ENCODE results near the gene COLGALT1. TPM values are rescaled to one million over a fixed set of nuclear protein-coding genes. Genes with fewer than 3 reads are reported as not detected.

The COLGALT1 gene
- total and polyA plus RNA-seq, 2 experiments from 2014 or later, result 18.2 to 63.4 TPM

DNA sequence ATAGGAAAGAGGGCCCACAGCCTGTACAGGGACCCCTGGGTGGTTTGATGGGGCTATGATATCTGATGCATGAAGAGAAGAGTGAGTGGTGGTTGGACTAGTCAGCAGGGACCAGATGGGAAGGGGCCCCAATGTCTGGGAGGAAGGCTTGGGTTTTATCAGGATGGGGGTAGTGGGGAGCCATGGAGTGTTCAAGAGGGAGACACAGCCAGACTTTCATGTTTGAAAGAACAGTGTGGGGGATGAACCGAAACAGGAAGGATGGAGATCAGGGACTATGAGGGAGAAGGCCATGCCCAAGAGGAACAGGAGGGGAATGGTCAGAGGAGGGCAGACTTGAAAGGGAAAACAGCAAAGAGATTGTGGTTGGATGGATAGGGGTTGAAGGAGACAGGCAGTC is 69.6 kb downstream of the COLGALT1 start (continued):
- TF ChIP-seq, protein P1, sequence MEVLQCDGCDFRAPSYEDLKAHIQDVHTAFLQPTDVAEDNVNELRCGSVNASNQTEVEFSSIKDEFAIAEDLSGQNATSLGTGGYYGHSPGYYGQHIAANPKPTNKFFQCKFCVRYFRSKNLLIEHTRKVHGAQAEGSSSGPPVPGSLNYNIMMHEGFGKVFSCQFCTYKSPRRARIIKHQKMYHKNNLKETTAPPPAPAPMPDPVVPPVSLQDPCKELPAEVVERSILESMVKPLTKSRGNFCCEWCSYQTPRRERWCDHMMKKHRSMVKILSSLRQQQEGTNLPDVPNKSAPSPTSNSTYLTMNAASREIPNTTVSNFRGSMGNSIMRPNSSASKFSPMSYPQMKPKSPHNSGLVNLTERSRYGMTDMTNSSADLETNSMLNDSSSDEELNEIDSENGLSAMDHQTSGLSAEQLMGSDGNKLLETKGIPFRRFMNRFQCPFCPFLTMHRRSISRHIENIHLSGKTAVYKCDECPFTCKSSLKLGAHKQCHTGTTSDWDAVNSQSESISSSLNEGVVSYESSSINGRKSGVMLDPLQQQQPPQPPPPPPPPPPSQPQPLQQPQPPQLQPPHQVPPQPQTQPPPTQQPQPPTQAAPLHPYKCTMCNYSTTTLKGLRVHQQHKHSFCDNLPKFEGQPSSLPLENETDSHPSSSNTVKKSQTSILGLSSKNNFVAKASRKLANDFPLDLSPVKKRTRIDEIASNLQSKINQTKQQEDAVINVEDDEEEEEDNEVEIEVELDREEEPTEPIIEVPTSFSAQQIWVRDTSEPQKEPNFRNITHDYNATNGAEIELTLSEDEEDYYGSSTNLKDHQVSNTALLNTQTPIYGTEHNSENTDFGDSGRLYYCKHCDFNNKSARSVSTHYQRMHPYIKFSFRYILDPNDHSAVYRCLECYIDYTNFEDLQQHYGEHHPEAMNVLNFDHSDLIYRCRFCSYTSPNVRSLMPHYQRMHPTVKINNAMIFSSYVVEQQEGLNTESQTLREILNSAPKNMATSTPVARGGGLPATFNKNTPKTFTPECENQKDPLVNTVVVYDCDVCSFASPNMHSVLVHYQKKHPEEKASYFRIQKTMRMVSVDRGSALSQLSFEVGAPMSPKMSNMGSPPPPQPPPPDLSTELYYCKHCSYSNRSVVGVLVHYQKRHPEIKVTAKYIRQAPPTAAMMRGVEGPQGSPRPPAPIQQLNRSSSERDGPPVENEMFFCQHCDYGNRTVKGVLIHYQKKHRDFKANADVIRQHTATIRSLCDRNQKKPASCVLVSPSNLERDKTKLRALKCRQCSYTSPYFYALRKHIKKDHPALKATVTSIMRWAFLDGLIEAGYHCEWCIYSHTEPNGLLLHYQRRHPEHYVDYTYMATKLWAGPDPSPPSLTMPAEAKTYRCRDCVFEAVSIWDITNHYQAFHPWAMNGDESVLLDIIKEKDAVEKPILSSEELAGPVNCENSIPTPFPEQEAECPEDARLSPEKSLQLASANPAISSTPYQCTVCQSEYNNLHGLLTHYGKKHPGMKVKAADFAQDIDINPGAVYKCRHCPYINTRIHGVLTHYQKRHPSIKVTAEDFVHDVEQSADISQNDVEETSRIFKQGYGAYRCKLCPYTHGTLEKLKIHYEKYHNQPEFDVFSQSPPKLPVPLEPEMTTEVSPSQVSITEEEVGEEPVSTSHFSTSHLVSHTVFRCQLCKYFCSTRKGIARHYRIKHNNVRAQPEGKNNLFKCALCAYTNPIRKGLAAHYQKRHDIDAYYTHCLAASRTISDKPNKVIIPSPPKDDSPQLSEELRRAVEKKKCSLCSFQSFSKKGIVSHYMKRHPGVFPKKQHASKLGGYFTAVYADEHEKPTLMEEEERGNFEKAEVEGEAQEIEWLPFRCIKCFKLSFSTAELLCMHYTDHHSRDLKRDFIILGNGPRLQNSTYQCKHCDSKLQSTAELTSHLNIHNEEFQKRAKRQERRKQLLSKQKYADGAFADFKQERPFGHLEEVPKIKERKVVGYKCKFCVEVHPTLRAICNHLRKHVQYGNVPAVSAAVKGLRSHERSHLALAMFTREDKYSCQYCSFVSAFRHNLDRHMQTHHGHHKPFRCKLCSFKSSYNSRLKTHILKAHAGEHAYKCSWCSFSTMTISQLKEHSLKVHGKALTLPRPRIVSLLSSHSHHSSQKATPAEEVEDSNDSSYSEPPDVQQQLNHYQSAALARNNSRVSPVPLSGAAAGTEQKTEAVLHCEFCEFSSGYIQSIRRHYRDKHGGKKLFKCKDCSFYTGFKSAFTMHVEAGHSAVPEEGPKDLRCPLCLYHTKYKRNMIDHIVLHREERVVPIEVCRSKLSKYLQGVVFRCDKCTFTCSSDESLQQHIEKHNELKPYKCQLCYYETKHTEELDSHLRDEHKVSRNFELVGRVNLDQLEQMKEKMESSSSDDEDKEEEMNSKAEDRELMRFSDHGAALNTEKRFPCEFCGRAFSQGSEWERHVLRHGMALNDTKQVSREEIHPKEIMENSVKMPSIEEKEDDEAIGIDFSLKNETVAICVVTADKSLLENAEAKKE (CRISPR knock-in tag; IDR thresholded peaks at IDR 0.05), result no peak
- TF ChIP-seq, protein P2, sequence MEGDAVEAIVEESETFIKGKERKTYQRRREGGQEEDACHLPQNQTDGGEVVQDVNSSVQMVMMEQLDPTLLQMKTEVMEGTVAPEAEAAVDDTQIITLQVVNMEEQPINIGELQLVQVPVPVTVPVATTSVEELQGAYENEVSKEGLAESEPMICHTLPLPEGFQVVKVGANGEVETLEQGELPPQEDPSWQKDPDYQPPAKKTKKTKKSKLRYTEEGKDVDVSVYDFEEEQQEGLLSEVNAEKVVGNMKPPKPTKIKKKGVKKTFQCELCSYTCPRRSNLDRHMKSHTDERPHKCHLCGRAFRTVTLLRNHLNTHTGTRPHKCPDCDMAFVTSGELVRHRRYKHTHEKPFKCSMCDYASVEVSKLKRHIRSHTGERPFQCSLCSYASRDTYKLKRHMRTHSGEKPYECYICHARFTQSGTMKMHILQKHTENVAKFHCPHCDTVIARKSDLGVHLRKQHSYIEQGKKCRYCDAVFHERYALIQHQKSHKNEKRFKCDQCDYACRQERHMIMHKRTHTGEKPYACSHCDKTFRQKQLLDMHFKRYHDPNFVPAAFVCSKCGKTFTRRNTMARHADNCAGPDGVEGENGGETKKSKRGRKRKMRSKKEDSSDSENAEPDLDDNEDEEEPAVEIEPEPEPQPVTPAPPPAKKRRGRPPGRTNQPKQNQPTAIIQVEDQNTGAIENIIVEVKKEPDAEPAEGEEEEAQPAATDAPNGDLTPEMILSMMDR (conservative IDR thresholded peaks at IDR 0.05; ENCODE audit: low read depth in 2 of 2), result no peak
- TF ChIP-seq NANOG (IDR thresholded peaks at IDR 0.05; ENCODE audit: borderline replicate concordance) (no peak), STAT1 (IDR thresholded peaks at IDR 0.05; ENCODE audit: unreplicated experiment) (no peak), CREB1 (CRISPR knock-in tag; IDR thresholded peaks at IDR 0.05; ENCODE audit: low read depth) (no peak), EZH2 (IDR thresholded peaks at IDR 0.05; ENCODE audit: low read depth, unreplicated experiment) (no peak)
- TF ChIP-seq, protein P3, sequence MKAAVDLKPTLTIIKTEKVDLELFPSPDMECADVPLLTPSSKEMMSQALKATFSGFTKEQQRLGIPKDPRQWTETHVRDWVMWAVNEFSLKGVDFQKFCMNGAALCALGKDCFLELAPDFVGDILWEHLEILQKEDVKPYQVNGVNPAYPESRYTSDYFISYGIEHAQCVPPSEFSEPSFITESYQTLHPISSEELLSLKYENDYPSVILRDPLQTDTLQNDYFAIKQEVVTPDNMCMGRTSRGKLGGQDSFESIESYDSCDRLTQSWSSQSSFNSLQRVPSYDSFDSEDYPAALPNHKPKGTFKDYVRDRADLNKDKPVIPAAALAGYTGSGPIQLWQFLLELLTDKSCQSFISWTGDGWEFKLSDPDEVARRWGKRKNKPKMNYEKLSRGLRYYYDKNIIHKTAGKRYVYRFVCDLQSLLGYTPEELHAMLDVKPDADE (IDR thresholded peaks at IDR 0.05), result no peak
